Hepatocyte (in vitro differentiated cells): ENCODE measurements around the gene DNAH17.

Experiments
- CTCF ChIP-seq: fragments of 200-600 bp; sonication (generic); IDR thresholded peaks from 2 replicates; pipeline ENCODE4 v1.5.1; 2016; ENCODE audit warnings: antibody characterized with exemption, mild to moderate bottlenecking; ENCODE audit not compliant: poor library complexity
- EZH2 ChIP-seq: fragments of 200-600 bp; sonication (generic); IDR thresholded peaks from 2 replicates; pipeline ENCODE4 v1.6.1; 2016; ENCODE audit warnings: antibody characterized with exemption, mild to moderate bottlenecking, borderline replicate concordance
- EZH2phosphoT487 ChIP-seq: fragments of 200-600 bp; sonication (generic); IDR thresholded peaks from one replicate; pipeline ENCODE4 v1.6.1; 2018; ENCODE audit warnings: antibody characterized with exemption, mild to moderate bottlenecking, low read depth, moderate library complexity; ENCODE audit not compliant: unreplicated experiment, severe bottlenecking

GRCh38 chr17:78528541-78528940, 48.7 kb downstream of the DNAH17 start:
- TF ChIP-seq CTCF (no peak), EZH2 (no peak), EZH2phosphoT487 (no peak)
